ENCODE data around the gene ZBTB25.

The ZBTB25 gene

DNA sequence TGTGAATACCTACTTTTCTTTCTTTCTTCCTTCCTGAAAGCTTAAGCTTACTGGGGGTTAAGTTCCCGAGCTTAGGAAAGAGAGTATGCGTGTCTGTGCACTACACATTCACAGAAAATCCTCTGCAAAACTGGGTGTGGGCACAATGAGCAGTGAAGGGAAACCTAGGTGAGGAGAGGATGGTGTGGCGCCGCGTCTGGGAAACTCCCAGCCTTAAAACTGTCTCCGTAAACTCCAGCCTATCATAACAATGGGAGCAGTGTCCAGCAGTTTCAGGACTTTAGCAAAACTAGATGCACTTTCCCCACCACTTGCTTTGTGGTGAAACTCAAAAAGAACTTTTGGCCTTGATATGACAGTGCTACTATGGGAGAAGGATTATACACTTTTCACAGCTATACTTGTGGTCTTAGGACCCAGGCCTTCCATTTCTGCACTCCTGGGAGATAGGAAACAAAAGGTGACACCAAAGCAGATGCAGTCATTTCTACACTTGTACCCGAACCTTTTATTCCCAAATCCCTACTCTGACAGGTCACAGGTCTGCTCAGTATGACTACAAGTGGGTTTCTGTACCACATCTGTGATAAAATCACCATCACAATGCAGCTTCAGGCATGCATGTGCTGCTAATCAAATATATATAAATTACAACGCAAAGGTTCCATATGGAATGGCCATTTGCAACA is 27.9 kb downstream of the ZBTB25 start:
- DNase-seq, result no peak

DNA sequence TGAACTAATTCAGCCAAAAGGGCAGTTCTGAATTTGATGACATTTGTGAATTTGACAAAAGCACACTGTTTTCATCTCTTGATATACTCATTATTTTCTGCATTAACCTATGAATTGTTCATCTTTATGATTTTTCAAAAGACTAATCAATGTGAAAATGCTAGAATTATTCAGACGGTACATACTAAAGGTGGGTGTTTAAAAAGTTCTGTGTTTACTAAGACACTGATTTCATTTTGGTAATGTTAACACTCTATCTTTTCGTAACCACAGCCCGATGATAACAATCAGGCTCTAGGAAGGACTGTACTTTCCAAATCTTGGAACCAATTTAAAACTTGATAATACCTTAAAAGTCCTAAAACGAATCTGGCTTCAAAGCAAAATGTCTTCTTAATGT is 28.9 kb downstream of the ZBTB25 start:
- DNase-seq, result no peak

DNA sequence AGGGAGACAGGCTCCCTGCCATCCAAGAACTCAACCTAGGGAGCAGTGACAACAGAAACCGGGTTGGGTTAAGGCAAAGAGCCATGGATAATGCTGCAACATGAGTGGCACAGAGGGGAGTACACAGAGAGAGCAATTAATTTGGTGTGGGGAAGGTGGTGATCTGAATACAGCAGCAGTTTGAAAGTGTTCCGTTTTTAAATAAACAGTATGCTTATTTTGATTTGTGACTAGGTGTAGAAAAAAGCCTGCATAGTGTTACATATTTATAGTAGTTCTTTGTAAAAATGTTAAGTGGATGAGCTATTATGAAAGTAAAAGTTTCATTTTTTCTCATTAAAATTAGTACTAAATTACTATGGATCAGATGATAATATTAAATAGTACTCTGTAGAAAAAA is 29.6 kb downstream of the ZBTB25 start:
- DNase-seq, result no peak

DNA sequence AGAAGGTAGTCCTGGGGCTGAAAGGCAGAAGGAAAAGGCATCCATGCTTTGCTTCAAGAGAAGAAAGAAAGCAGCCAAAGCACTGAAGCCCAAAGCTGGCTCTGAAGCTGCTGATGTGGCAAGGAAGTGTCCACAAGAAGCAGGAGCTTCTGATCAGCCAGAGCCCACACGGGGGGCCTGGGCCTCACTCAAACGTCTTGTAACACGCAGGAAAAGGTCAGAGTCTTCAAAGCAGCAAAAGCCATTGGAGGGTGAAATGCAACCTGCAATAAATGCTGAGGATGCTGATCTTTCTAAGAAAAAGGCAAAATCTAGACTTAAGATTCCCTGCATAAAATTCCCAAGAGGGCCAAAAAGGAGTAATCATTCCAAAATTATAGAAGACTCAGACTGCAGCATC is 35.2 kb downstream of the ZBTB25 start:
- DNase-seq, result no peak

DNA sequence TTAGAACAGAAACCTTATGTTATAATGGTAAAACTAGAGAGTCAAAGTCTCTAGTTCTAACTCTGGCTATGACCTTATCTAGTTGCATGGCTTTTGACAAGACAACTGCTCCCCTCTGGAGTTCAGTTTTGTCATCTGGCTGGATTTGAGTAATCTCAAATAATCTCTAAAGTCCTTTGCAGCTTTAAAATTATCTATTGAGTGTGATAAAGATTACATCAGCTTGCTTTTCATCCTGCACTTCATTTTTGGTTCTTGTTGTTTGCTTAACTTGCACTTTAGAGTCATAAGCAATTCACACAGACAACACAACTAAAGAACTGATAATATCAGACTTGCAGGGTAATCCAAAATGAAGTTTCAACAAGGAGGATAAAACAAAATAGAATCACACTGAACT is 36.1 kb downstream of the ZBTB25 start:
- no peak for DNase-seq

DNA sequence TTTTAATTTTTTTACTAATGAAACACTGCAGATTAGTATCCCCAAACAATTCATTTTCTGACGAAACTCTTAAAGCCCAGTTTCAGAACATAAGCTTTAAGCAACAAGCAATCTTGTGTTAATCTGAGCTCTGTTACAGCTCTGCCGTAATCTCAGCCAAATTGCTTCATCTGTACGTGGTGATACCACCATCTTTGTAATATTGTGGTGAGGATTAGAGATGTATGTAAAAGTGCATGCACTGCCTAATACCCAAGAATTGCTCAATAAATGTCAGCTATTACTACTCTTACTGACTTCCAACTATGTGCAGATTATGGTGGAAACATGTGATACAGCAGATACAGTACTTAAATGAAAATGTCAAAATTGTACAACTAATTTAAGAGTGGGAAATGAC is 36.5 kb downstream of the ZBTB25 start:
- DNase-seq, result no peak

DNA sequence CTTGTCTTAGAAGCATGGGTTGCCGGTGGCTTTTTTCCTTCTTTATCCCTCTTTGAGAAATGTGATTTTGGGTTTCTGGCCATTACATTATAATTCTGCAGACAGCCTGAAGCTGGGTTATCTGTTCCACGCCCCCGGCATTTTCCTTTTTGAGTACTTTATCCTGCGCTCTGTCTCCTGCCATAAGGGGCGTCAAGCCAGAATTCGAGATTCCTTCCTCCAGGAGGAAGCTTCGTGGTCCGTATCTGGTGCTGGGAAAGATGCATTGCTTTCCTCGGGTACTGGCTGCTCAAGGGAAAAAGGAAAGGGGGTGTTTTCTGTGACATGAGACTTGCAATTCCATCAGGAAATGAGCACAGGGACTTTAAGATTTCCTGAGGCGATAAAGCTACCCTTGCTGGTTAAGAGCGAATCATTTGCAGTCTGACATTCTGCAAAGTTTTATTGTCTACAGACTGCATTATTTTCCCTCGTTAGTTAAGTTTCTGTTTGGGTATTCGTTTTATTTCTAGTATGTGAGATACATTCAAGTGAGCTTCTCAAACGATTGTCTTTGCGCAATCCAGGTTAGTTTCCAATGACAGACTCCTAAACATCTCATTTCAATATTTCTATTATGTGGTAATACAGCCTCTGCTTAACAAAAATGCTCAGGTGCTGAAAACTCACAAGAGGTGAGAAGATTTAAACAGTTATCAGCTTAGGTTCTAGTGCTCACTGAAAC is 37.6 kb downstream of the ZBTB25 start:
- DNase-seq, result peak; percentile 81

DNA sequence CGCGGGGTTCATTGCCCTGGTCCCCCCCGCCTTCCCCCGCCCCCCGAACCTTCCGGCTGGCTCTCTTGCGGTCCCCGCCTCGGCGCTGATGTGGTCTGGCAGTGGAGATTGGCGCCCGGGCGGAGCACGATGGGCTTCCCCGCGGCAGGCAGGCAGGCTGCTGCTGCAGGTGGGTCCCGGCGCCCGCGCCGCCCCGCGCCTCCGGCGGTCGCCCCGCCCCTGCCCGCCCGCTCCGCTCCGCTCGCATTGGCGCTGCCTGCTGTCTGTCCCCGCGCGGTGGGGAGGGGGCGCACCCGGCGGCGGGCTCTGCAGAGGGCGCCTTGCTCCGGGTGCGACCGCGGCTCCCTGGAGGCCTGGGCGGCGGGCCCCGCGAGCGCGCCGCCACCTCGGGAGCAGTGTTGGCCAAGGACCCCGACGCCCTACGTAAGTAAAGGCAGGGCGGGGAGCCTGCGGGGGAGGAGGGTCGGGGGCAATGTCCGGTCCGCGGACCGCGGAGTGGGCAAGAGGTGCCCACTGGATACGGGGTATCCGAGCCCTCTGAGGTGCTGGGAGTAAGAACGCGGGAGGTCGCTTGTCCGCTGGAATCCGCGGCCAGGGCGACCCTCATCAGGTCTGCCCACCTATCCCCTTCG is 38.3 kb downstream of the ZBTB25 start, which contains the start of gene AKAP5:
Gene AKAP5 (plus strand): TSS at position 309 of the 632 bp plus-strand sequence. CDS start 2,896 bp downstream, outside the sequence.
- DNase-seq, result peak; percentile 93

DNA sequence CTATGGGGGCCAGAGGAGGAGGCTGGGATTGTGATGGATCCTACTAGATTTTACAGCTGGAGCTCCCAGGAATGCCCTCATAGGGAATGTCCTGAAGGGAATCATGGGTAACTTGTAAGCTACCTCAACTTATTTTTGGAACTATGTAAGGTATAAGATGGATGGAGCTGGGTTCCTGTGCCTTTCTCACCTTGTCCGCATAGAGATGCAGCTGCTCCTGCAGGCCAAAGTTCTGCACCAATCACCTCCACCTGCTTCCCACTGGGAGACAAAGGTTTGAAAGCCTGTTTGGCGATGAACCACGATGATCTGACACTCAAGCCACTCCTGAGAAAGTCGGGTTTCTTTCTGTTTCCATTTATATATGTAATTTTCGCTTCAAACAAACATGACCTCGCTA is 39.0 kb downstream of the ZBTB25 start:
- DNase-seq, result no peak

DNA sequence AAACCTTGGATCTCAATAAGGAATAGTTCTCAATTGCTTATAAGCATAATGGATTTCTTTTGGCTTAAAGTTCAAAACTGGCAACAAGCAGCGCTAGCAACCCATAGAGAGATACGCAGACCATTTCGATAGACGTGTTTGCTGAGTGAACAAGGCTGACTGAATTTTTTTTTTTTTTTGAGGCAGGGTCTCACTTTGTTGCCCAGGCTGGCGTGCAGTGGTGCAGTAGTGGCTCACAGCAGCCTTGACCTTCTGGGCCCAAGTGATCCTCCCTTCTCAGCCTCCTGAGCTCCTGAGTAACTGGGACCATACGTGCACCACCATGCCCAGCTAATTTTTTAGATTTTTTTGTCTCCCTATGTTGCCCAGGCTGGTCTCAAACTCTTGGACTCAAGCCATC is 39.8 kb downstream of the ZBTB25 start:
- no peak for DNase-seq

DNA sequence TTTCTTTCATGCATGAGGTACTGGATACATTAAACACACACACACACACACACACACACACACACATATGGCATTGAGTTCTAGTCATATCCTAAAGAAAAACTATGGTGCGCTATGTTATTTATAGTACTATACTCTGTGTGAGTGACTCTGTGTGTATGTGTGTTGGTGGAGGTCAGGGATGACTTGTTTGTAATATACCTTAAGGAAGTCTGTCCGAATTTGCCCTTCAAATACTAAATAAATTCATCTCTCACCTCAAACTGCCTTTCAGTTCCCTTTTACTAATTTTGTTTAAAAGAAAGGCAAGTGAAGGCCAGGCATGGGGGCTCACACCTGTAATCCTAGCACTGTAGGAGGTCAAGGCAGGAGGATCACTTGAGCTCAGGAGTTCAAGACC is 40.4 kb downstream of the ZBTB25 start:
- DNase-seq, result no peak

DNA sequence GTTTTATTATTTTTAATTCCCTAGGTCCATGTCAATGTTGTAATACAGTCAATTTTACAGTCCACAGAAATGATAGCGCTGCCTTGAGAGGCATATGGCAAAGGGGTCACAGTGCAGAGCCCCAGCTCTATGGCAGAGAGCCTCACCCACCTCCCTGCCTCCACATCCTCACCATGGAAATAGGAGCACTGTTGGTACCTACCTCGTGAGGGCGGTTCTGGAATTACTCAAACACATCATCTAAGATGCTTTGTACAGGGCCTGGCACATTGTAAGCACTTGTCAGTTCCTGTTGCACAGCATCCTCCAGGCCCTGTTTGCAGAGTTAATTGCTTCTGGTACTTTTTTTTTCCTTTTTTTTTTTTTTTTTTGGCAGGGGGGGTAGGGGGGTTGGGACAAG is 42.4 kb downstream of the ZBTB25 start:
- no peak for DNase-seq

DNA sequence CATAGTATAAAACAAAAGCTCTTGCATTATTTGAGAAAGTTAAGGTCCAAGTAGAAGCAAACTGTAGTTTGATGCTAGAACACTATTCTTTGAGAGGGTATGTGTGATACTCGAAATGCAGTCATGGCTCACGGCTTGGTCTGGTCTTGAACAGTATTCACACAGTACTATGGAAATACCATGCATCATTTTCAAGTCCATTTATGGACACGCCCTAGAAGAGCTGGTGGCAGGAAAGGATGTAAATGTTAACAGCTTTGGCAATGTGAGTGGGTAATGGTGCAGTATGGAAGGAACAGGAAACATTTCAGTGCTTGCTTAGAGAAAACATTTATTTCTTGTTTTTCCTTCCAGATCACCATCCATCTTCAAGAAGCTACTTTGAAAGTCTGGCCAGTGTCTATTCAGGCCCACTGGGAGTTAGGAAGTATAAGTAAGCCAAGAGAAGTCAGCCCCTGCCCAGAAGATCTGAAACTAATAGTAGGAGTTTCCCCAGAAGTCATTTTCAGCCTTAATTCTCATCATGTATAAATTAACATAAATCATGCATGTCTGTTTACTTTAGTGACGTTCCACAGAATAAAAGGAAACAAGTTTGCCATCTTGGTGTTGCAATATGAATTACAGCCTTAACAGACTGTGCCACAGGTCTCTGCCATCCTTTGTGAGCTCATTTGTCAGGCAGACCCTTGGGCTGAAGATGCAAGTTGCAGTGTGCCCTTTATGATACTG is 44.1 kb downstream of the ZBTB25 start:
- no peak for DNase-seq

DNA sequence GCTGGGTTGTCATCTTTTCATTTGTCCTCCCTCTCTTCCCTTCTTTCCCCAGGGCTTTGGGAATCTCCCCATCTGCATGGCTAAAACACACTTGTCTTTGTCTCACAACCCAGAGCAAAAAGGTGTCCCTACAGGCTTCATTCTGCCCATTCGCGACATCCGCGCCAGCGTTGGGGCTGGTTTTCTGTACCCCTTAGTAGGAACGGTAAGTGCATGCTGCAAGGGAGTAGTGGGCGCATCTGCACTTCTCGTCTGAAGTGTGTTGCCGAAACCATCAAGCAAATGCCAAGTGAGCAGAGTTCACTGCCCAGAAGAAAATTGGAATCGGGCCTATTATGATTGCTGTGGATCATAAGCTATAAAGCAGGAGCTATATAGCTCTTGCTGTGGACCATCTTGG is 49.0 kb downstream of the ZBTB25 start:
- no peak for DNase-seq

DNA sequence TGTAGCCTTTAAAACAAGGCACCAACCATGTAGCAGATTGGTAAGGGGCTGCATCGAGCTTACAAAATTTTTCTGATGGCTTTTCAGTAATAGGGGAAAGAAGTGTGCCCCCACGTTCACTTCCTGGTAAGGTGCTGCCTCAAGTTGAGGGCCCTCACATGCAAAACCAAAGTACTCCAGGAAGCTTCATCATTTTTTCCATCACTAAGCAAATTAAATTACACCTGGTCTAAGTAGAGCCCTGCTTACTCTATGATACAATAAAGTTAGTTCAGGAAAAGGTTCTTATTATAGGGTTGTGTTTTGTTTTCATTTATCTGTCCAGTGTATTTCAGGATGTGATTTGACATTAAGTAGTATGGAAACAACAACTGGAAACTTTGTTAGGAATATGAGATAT is 53.4 kb downstream of the ZBTB25 start:
- no peak for DNase-seq

DNA sequence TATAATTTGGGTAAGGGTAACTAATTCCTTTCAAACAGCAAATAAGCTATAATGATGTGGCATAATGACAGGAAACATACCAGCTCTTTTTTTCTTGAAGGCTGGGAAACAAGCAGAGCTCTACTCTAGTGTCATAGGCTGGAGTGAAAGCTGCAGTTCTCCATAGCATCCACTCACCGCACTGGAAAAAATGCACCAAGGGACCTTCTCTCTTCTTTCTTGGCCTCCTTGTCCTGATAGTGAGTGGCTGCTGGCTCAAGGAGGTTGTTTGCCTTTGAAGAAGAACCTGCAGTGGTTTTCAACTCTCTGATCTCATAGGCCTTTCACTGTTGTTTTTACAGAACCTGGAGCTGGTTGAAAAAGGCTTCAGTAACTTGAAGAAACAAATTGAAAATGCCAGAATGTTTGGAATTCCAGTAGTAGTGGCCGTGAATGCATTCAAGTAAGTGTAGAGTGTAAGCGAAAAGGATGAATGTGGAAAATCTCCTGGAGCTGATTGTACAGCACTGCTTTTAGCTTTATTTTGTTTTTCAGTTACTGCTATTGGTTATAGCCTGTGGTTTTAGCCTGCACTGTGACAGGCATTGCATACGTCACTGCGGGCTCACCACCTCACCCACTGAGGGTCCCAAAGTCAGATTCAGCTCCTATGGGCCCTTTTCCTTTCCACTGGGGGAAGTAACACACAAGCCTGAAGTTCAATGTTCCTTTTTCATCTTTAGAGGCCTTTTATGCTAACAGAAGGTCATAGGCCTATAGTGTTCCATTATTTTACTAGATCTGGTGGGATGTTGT is 55.6 kb downstream of the ZBTB25 start:
- peak; percentile 50 for DNase-seq

DNA sequence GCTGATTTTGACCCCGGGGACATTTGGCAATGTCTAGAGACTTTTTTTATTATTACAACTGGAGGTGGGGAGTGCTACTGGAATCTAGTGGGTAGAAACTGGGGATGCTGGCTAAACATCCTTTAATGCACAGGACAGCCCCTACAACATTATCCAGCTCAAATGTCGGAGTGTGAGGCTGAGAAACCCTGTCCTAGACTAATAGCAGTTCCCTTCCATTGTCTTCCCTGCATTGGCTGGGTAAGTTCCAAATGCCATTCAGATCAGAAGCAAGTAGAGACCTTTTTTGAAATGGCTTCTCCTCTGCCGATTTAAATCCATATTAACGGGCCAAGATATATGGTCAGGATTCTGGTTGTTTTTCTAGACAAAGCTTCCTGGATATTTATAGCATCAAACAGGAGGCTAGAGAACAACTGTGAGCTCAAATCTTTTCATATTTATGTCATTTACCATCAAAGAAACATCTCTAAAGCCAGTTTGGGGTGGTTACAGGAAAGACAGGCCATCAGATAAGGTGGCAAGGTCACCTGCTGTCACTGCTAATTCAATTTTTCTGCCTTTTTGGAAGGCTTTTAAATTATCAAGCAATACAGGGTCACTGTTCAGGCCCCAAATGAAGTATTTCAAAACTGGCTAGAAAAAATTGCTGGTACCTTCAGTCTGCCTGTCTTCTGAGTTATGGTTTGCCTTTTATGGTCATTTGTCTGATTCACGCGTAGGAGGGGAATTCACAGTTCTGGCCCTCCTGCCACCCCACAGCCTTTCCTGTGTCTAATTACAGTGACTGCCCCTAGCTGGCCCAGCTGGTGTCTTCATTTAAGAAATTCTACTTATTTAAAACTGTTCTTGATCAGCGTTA is 58.4 kb downstream of the ZBTB25 start:
- DNase-seq, result peak; percentile 57

DNA sequence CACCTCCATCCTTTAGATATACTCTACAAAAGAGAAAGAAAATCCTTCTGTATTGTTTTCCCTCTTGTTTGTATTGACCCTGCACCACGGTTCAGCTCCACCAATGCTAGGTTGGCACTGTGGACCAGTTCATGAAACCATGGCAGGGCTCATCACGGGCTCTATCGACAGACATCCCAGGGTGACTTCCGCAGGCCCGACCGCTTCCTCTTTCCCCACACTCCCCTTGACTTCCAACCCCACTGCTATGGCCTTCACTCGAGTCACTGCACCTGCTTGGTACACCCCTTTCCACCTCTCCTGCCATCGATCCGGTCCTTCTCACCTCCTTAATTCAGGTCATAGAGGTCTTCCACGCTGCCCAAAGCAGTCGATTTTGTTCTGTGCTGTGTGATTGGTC is 59.5 kb downstream of the ZBTB25 start:
- no peak for DNase-seq

DNA sequence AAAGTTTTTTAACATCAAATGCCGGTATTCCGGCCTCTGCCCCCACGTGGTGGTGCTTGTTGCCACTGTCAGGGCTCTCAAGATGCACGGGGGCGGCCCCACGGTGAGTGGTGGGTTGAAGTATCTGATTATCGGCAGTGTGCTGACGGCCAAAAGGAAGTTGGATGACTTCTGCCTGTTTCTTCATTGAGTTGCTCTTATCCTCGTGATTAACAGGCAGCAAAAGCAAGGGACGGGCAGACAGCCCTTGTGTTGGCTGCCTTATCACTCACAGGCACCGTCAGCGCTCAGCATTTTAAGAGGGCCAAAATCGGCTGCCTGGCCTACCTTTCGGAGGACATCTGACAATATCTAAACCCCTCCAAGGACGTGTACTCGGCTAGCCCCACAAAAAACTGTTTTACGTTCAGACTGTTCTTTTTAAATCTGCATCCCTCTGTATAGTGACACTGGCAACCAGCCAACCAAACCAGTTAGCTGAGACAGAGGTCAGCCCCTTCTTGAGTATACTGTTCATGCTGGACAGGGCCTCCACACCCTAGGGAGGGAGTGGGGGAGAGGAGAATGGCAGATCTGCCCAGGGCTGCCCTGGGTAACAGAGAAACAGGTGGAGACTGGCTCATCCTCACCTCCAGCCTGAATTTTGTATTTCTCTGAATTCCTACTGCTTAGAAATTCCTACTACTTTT is 61.2 kb downstream of the ZBTB25 start:
- DNase-seq, result no peak

DNA sequence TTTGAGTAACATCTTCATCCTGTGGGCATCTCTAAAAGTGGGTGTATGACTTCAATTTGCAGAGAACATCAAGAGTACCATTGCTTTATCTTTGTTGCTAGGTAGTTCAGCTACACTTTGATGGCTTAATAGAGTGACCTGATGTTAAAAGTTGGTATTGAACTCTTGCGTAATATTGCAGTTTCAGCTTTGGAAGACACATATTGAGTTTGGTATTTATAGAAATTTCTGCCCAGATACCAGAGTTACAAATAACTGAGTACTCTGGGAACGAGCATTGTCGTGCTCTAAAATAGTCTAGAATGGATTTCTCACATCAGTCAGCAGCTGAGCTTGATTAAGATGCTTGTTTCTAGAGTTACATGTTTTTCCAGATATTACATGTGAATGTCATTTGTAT is 63.1 kb downstream of the ZBTB25 start:
- no peak for DNase-seq

DNA sequence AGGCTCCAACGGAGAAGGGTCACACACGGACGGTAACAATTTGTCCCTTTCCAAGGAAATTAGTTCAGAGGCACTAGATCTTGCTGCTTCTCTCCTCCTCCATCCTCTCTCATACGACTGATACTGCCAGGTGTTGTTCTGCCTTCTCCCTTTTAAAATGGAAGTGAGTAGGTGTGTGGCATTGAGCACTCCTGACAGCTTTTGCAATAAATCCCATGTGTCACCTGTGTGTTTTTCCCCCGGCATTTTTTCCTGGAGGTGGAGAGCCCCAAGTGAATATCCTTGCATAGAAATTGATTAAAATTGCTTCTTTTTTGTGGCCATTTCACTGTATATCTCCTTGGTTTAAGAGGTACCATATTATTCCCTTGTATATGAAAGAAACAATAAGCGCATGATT is 64.5 kb downstream of the ZBTB25 start:
- no peak for DNase-seq

Data from islet precursor cell (in vitro differentiated cells).